ENCODE measurements around the gene HECW1.

The HECW1 gene

GRCh38 chr7:43509906-43510305 lies 397.5 kb downstream of the HECW1 start:
- TF ChIP-seq, protein P1, sequence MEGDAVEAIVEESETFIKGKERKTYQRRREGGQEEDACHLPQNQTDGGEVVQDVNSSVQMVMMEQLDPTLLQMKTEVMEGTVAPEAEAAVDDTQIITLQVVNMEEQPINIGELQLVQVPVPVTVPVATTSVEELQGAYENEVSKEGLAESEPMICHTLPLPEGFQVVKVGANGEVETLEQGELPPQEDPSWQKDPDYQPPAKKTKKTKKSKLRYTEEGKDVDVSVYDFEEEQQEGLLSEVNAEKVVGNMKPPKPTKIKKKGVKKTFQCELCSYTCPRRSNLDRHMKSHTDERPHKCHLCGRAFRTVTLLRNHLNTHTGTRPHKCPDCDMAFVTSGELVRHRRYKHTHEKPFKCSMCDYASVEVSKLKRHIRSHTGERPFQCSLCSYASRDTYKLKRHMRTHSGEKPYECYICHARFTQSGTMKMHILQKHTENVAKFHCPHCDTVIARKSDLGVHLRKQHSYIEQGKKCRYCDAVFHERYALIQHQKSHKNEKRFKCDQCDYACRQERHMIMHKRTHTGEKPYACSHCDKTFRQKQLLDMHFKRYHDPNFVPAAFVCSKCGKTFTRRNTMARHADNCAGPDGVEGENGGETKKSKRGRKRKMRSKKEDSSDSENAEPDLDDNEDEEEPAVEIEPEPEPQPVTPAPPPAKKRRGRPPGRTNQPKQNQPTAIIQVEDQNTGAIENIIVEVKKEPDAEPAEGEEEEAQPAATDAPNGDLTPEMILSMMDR (conservative IDR thresholded peaks at IDR 0.05) = no peak
- H3K27ac ChIP-seq = no peak overlapping the region

DNA sequence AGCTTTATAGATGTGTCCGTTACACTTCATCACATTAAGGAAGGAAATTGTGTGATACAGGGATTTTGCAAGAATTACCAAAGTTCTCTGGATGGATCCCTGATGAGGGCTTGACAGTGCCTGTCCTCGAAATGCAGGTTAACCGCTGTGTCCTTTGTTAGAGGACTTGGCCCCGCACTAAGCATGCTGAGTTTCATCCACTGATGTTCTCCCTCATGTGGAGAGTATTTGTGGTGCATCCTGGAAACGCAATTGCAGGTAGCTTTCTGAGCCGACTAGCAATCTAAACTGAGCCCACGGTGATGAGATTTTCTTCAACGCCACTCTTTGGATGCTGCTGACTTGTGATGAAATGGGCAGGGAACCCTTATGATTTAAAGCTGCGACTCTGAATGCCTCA lies 398.6 kb downstream of the HECW1 start:
- no peak overlapping the region for H3K27ac ChIP-seq
- TF ChIP-seq, protein P1 (conservative IDR thresholded peaks at IDR 0.05) = no peak

DNA sequence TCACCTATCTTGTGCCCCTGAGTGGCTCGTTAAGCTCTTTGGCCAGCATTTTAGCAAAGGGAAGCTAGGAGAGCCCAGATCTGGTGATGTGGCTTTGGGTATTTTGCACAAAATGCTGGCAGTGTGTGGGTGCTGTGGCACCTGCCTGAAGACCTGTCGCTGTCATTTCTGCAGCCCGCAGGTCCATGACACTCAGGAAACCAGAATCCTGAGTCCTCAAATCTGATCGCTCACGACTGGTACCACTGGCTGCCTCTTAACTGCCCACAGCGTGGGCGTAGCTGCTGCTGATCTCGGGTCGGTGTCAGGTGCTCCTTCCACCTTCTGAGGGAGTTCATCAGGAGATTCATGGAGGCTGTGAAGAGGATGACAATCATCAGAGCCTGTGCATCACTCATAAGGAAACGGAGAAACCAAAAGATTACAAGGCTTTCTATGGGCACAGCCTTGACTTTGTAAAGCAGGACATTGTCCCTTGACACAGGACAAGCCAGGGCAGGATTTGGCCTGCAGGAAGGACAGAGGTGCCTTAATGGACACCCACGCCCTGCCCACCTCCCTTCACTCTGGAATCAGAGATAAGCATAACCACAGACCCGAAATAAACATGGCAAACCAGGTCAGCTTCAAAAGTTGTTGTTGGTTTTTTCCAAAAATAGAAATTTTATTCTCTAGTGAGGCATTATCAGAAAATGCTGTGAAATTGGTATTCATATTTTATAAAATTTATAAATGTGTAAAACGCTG lies 399.5 kb downstream of the HECW1 start:
- no peak overlapping the region for H3K27ac ChIP-seq
- TF ChIP-seq, protein P1 (conservative IDR thresholded peaks at IDR 0.05) = no peak

DNA sequence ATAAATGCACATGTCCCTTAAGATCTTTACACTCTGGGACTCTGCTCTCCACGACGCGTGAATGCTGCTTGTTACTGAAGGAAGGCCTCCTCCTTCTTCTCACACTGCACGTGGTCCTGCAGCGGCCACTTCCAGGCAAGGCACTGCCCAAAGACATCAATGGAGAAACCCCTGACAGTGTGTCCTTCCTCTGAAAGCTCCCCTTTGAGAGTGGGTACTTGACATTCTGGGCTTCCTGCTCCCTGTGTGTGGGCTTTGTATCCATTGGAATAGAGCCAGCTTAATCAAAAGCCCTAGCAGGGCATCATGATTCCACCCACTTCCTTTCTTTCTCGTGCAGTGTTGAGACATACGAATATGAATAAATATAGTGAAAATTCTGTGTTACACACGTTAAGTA lies 400.8 kb downstream of the HECW1 start:
- TF ChIP-seq, protein P1 (conservative IDR thresholded peaks at IDR 0.05) = no peak
- H3K27ac ChIP-seq = no peak overlapping the region

- TF ChIP-seq, protein P1 (conservative IDR thresholded peaks at IDR 0.05) = no peak
- H3K27ac ChIP-seq = no peak overlapping the region
These were observed 404.3 kb downstream of the HECW1 start for GRCh38 chr7:43516581-43517342.

- TF ChIP-seq, protein P1 (conservative IDR thresholded peaks at IDR 0.05) = no peak
- H3K27ac ChIP-seq = no peak overlapping the region
These were observed 405.0 kb downstream of the HECW1 start for GRCh38 chr7:43517464-43517863.

DNA sequence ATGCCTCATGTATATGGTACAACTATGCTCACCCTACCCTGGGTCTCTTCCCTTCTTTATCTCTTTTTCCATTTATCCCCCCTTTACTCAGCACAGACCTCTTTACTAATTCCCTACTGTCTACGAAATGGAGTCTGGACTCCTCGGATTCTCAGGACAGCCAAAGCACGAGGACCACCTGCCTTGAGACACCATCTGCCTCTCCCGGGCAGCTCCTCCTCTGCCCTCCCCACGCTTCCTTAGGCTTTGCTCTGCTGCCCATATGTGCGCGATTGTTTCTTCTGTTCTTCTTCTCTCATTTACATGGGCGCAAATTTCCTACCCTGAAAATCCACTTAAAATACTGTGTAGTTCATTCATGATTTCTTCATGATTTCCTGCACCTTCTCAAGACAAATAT lies 407.8 kb downstream of the HECW1 start:
- TF ChIP-seq, protein P1 (conservative IDR thresholded peaks at IDR 0.05) = no peak

More for the DNA sequence above, 407.8 kb downstream of the HECW1 start:
- H3K27ac ChIP-seq = no peak overlapping the region

All from VCaP (cell line).